Measurements from ENCODE around the gene RABAC1. TPM values are rescaled to one million over a fixed set of nuclear protein-coding genes. Genes with fewer than 3 reads are reported as not detected.

Gene RABAC1
- total and polyA plus RNA-seq, 2 of the 13 experiments (the other 11 are each of a cell fraction or from before 2014, with no cell fraction given), result 37.4 to 74.0 TPM

DNA sequence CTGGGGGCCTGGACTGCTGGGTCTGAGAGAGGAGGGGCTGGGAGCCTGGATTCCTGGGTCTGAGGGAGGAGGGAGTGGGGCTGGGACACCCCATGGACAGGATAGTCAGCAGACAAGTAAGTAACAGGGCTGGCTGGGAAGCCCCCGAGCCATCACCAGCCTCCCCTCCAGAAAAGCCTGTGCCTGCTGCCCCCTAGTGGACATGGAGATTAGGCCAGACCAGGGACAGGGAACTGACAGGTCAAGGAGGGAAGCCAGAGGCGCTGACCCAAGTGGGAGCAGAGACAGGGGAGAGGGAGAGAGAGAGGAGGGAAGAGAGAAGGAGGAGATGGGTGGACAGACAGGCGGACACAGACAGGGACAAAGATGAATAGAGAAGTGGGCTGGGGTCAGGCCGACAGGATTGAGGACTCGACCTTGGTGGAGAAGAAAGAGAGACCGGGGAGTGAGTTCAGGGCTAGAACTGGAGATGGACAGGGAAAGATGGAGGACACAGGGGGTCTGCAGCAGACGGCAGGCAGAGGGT lies 24.2 kb downstream of the RABAC1 start (continued):
- TF ChIP-seq, protein P1, sequence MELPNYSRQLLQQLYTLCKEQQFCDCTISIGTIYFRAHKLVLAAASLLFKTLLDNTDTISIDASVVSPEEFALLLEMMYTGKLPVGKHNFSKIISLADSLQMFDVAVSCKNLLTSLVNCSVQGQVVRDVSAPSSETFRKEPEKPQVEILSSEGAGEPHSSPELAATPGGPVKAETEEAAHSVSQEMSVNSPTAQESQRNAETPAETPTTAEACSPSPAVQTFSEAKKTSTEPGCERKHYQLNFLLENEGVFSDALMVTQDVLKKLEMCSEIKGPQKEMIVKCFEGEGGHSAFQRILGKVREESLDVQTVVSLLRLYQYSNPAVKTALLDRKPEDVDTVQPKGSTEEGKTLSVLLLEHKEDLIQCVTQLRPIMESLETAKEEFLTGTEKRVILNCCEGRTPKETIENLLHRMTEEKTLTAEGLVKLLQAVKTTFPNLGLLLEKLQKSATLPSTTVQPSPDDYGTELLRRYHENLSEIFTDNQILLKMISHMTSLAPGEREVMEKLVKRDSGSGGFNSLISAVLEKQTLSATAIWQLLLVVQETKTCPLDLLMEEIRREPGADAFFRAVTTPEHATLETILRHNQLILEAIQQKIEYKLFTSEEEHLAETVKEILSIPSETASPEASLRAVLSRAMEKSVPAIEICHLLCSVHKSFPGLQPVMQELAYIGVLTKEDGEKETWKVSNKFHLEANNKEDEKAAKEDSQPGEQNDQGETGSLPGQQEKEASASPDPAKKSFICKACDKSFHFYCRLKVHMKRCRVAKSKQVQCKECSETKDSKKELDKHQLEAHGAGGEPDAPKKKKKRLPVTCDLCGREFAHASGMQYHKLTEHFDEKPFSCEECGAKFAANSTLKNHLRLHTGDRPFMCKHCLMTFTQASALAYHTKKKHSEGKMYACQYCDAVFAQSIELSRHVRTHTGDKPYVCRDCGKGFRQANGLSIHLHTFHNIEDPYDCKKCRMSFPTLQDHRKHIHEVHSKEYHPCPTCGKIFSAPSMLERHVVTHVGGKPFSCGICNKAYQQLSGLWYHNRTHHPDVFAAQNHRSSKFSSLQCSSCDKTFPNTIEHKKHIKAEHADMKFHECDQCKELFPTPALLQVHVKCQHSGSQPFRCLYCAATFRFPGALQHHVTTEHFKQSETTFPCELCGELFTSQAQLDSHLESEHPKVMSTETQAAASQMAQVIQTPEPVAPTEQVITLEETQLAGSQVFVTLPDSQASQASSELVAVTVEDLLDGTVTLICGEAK (IDR thresholded peaks at IDR 0.05), result no peak
- TF ChIP-seq, protein P1 (CRISPR knock-in tag; IDR thresholded peaks at IDR 0.05), result no peak
- no peak for TF ChIP-seq RBAK (CRISPR knock-in tag; IDR thresholded peaks at IDR 0.05)
- TF ChIP-seq SP4 (CRISPR knock-in tag; IDR thresholded peaks at IDR 0.05), result peak; percentile 41; the same call in 1 of the 2 replicates
- peak; percentile 43 for TF ChIP-seq XRCC5 (optimal IDR thresholded peaks at IDR 0.05; ENCODE audit: low read length)
- TF ChIP-seq, protein P2, sequence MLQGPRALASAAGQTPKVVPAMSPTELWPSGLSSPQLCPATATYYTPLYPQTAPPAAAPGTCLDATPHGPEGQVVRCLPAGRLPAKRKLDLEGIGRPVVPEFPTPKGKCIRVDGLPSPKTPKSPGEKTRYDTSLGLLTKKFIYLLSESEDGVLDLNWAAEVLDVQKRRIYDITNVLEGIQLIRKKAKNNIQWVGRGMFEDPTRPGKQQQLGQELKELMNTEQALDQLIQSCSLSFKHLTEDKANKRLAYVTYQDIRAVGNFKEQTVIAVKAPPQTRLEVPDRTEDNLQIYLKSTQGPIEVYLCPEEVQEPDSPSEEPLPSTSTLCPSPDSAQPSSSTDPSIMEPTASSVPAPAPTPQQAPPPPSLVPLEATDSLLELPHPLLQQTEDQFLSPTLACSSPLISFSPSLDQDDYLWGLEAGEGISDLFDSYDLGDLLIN (CRISPR knock-in tag; IDR thresholded peaks at IDR 0.05; ENCODE audit: borderline replicate concordance), result no peak
- TF ChIP-seq, protein P3, sequence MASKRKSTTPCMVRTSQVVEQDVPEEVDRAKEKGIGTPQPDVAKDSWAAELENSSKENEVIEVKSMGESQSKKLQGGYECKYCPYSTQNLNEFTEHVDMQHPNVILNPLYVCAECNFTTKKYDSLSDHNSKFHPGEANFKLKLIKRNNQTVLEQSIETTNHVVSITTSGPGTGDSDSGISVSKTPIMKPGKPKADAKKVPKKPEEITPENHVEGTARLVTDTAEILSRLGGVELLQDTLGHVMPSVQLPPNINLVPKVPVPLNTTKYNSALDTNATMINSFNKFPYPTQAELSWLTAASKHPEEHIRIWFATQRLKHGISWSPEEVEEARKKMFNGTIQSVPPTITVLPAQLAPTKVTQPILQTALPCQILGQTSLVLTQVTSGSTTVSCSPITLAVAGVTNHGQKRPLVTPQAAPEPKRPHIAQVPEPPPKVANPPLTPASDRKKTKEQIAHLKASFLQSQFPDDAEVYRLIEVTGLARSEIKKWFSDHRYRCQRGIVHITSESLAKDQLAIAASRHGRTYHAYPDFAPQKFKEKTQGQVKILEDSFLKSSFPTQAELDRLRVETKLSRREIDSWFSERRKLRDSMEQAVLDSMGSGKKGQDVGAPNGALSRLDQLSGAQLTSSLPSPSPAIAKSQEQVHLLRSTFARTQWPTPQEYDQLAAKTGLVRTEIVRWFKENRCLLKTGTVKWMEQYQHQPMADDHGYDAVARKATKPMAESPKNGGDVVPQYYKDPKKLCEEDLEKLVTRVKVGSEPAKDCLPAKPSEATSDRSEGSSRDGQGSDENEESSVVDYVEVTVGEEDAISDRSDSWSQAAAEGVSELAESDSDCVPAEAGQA (IDR thresholded peaks at IDR 0.05; ENCODE audit: low read depth), result no peak
- TF ChIP-seq, protein P3 (CRISPR knock-in tag; IDR thresholded peaks at IDR 0.05; ENCODE audit: borderline replicate concordance), result no peak
- 0 out of 2 replicates have a peak, but pooled peaks have one; percentile 14 for TF ChIP-seq ELF3 (CRISPR knock-in tag; IDR thresholded peaks at IDR 0.05)
- TF ChIP-seq ZNF30 (CRISPR knock-in tag; IDR thresholded peaks at IDR 0.05), result no peak
- TF ChIP-seq SALL1 (CRISPR knock-in tag; IDR thresholded peaks at IDR 0.05), result peak; percentile 26; the same call in 1 of the 2 replicates

Data from HepG2 (cell line).